ENCODE results near the gene KMT2B.
A peak's percentile ranks its signal among the peaks of the same experiment; 100 is the strongest.

Gene KMT2B

DNA sequence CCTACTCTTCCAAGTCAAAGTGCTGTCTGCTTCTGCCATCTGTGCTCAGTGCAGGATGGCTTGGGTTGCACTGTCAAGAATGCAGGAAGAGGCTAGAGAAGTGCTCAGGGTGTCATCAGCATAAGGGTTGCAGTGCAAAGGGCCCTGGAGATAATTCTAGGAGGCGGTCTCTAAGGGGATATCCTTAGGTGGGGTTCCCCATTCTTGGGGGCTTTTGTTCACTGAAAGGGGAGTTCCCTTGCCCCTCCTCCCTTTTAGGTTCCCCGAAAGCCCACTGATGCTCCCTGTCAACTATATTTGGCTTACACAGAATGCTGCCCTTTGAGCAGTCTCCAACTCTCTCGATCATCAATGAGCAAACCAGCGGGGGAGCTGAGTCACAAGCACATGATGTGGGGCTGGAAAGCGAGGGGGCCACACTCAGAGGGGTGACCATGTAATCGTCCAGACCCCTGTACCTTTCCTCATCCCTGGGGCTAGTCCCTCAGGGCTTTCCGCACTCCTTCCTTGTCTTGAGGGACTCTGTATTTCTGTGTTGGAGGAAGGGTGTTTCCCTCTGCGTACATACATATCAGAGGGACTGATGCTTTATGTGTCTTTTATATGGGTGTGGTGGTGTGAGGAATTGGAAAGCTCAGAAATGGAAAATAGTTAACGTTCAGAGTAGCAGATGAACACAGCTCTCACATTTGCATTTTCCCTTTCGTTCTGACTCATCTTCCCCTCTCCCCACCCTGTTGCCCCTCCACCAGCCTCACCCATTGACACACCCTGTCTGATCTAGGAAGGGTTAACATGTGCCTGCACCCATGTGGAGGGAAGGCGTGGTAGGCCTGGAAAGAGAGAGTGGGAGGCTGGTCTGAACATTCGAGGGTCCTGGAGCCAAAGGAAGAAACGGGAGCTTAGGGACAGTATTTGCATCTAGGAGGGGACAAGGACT, 6.7 kb upstream of the KMT2B start:
- no peak for DNase-seq (ENCODE audit: low read depth)
- TF ChIP-seq CTCF (IDR thresholded peaks at IDR 0.05; ENCODE audit: control insufficient read depth, extremely low read depth, insufficient read depth) = no peak
- H3K4me3 ChIP-seq (ENCODE audit: low read depth, low read length) = no peak overlapping the region

GRCh38 chr19:35712567-35713505, 5.0 kb upstream of the KMT2B start:
- no peak for TF ChIP-seq CTCF (IDR thresholded peaks at IDR 0.05; ENCODE audit: control insufficient read depth, extremely low read depth, insufficient read depth)
- no peak for DNase-seq (ENCODE audit: low read depth)
- H3K4me3 ChIP-seq (ENCODE audit: low read depth, low read length) = no peak overlapping the region

DNA sequence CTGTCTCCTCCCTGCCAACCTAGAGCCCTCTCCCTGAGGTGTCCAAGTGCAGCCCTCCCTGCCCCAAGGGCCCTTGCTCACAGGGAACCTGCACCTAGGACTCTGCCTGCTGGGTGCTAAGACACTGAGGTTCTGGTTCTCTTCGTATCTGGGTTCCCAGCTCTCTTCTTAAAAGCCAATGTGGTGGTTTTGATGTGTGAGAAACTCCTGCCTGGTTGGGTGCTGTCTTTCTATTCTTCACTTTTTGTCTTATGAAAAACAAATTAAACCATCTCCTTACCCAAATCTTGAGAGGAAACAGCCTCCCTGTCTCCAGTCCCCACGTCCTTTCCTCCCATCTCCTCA, 4.3 kb upstream of the KMT2B start:
- DNase-seq (ENCODE audit: low read depth) = no peak

DNA sequence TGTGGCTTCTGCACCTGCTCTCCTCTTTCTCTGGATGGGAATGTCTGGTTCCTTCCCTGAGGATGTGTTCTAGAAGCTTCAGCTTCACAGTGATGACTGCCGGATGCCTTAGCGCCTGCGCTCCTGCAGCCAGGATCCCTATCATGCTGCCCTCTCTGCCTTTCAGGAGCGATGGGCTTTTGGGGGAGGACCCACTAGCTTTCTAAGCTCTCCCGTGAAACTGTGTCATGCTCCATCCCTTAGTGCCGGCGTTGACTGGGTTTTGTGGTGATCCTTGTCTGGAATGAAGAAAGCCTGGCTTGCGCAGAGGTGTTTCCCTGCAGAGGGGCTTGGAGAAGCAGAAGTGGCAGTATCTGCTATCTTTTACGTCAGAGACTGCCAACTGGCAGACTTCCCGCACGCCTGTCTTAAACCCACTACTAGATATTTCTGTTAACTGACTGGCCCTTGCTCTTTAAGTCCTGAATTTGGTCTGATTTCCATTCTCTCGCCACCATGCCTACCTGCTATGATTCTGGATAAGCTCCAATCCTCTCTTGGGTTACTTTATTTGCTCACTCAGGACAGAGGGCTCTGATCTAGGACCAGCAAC, 3.8 kb upstream of the KMT2B start:
- no peak for DNase-seq (ENCODE audit: low read depth)
- H3K4me3 ChIP-seq (ENCODE audit: low read depth, low read length) = no peak overlapping the region
- no peak for TF ChIP-seq CTCF (IDR thresholded peaks at IDR 0.05; ENCODE audit: control insufficient read depth, extremely low read depth, insufficient read depth)

More for the DNA sequence above, 4.3 kb upstream of the KMT2B start:
- TF ChIP-seq CTCF (IDR thresholded peaks at IDR 0.05; ENCODE audit: control insufficient read depth, extremely low read depth, insufficient read depth) = no peak
- H3K4me3 ChIP-seq (ENCODE audit: low read depth, low read length) = no peak overlapping the region

DNA sequence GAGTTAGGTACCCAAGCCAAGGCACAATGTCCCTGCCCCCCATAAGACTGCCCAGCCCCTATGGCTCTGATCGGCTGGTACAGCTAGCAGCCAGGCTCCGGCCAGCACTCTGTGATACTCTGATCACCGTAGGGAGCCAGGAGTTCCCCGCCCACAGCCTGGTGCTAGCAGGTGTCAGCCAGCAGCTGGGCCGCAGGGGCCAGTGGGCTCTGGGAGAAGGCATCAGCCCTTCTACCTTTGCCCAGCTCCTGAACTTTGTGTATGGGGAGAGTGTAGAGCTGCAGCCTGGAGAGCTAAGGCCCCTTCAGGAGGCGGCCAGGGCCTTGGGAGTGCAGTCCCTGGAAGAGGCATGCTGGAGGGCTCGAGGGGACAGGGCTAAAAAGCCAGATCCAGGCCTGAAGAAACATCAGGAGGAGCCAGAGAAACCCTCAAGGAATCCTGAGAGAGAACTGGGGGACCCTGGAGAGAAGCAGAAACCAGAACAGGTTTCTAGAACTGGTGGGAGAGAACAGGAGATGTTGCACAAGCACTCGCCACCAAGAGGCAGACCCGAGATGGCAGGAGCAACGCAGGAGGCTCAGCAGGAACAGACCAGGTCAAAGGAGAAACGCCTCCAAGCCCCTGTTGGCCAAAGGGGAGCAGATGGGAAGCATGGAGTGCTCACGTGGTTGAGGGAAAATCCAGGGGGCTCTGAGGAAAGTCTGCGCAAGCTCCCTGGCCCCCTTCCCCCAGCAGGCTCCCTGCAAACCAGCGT, 3.0 kb upstream of the KMT2B start:
- no peak for TF ChIP-seq CTCF (IDR thresholded peaks at IDR 0.05; ENCODE audit: control insufficient read depth, extremely low read depth, insufficient read depth)
- no peak overlapping the region for H3K4me3 ChIP-seq (ENCODE audit: low read depth, low read length)
- no peak for DNase-seq (ENCODE audit: low read depth)

GRCh38 chr19:35715355-35715809, 2.4 kb upstream of the KMT2B start:
- no peak for DNase-seq (ENCODE audit: low read depth)
- H3K4me3 ChIP-seq (ENCODE audit: low read depth, low read length) = peak overlapping the region; percentile 64
- TF ChIP-seq CTCF (IDR thresholded peaks at IDR 0.05; ENCODE audit: control insufficient read depth, extremely low read depth, insufficient read depth) = no peak

Measured in LNCaP clone FGC (cell line).